Loucy (cell line): Measurements from ENCODE around the gene C7orf57.

Source experiments
- H2AFZ ChIP-seq: fragments of 200-600 bp; sonication (generic); 2 replicates; pipeline ENCODE4 v1.6.0; 2016; ENCODE audit warnings: antibody characterized with exemption, mild to moderate bottlenecking, low read length, moderate library complexity
- H3F3A ChIP-seq: fragments of 200-600 bp; 2 replicates; pipeline ENCODE4 v1.6.0; 2016; ENCODE audit warnings: antibody characterized with exemption, low read depth, mild to moderate bottlenecking
- H3K27me3 ChIP-seq: fragments of 200-600 bp; sonication (generic); 2 replicates; pipeline ENCODE4 v1.6.1; 2014; ENCODE audit warnings: low read length, mild to moderate bottlenecking; ENCODE audit not compliant: insufficient read depth, poor library complexity, severe bottlenecking
- H3K36me3 ChIP-seq: fragments of 200-600 bp; sonication (generic); 2 replicates; pipeline ENCODE4 v1.6.1; 2016; ENCODE audit warnings: low read length; ENCODE audit not compliant: insufficient read depth
- H3K4me1 ChIP-seq: fragments of 200-600 bp; sonication (generic); 2 replicates; pipeline ENCODE4 v1.5.1; 2014; ENCODE audit warnings: low read length, mild to moderate bottlenecking; ENCODE audit not compliant: insufficient read depth, poor library complexity, severe bottlenecking
- H3K4me2 ChIP-seq: fragments of 200-600 bp; sonication (generic); 2 replicates; pipeline ENCODE4 v1.6.0; 2014; ENCODE audit warnings: antibody characterized with exemption, low read length, low read depth, mild to moderate bottlenecking; ENCODE audit not compliant: poor library complexity, severe bottlenecking
- H3K4me3 ChIP-seq: fragments of 200-600 bp; sonication (generic); 2 replicates; pipeline ENCODE4 v1.5.1; 2014; ENCODE audit warnings: low read length, mild to moderate bottlenecking, mixed read lengths; ENCODE audit not compliant: poor library complexity, severe bottlenecking
- H3K79me2 ChIP-seq: fragments of 200-600 bp; sonication (generic); 2 replicates; pipeline ENCODE4 v1.6.1; 2014; ENCODE audit warnings: low read length; ENCODE audit not compliant: insufficient read depth
- H3K9ac ChIP-seq: fragments of 200-600 bp; sonication (generic); 2 replicates; pipeline ENCODE4 v1.6.0; 2014; ENCODE audit warnings: mild to moderate bottlenecking, low read depth, low read length, moderate library complexity; ENCODE audit not compliant: poor library complexity, severe bottlenecking
- H3K9me2 ChIP-seq: fragments of 200-600 bp; sonication (generic); replicated peaks from 2 replicates; pipeline ENCODE4 v1.6.1; 2016; ENCODE audit warnings: low read depth, low read length, mixed read lengths
- H3K9me3 ChIP-seq: fragments of 200-600 bp; sonication (generic); 2 replicates; pipeline ENCODE4 v1.6.1; 2014; ENCODE audit warnings: mild to moderate bottlenecking, antibody characterized with exemption, low read length, low read depth; ENCODE audit not compliant: insufficient read depth
- H4K20me1 ChIP-seq: fragments of 200-600 bp; sonication (generic); 2 replicates; pipeline ENCODE4 v1.6.0; 2014; ENCODE audit warnings: antibody characterized with exemption, low read length, mild to moderate bottlenecking; ENCODE audit not compliant: insufficient read depth, poor library complexity, severe bottlenecking
- CTCF ChIP-seq: fragments of 200-600 bp; sonication (generic); conservative IDR thresholded peaks from 2 replicates; pipeline ENCODE4 v1.5.1; 2014; ENCODE audit warnings: mild to moderate bottlenecking, antibody characterized with exemption, low read length
- EZH2phosphoT487 ChIP-seq: fragments of 200-600 bp; IDR thresholded peaks from 2 replicates; pipeline ENCODE4 v1.6.1; 2018; ENCODE audit warnings: antibody characterized with exemption, mild to moderate bottlenecking, moderate library complexity, borderline replicate concordance

The C7orf57 gene

GRCh38 chr7:47990592-47990991, 44.8 kb upstream of the C7orf57 start:
- no peaks in the 10 kb centered on the region for H3K79me2 ChIP-seq
- no peaks in the 10 kb centered on the region for H4K20me1 ChIP-seq
- no peak overlapping the region for H3K4me3 ChIP-seq
- no peaks in the 10 kb centered on the region for H3K36me3 ChIP-seq
- H3K4me2 ChIP-seq: no peak overlapping the region
- no peak overlapping the region for H3K9ac ChIP-seq
- H3K9me3 ChIP-seq: no peaks in the 10 kb centered on the region
- no peaks in the 10 kb centered on the region for H3K27me3 ChIP-seq
- TF ChIP-seq EZH2phosphoT487 (no peak), CTCF (no peak)
- H3F3A ChIP-seq: no peaks in the 10 kb centered on the region
- H2AFZ ChIP-seq: no peak overlapping the region
- no peaks in the 10 kb centered on the region for H3K9me2 ChIP-seq
- no peaks in the 10 kb centered on the region for H3K4me1 ChIP-seq

GRCh38 chr7:47991270-47991669, 44.1 kb upstream of the C7orf57 start:
- H3K27me3 ChIP-seq: no peaks in the 10 kb centered on the region
- H3K9ac ChIP-seq: no peak overlapping the region
- no peaks in the 10 kb centered on the region for H3K79me2 ChIP-seq
- no peaks in the 10 kb centered on the region for H4K20me1 ChIP-seq
- H3K9me3 ChIP-seq: no peaks in the 10 kb centered on the region
- H2AFZ ChIP-seq: no peak overlapping the region
- no peak overlapping the region for H3K4me2 ChIP-seq
- H3K36me3 ChIP-seq: no peaks in the 10 kb centered on the region
- TF ChIP-seq EZH2phosphoT487: no peak
- no peak for TF ChIP-seq CTCF
- H3K4me1 ChIP-seq: no peaks in the 10 kb centered on the region
- H3F3A ChIP-seq: no peaks in the 10 kb centered on the region
- no peak overlapping the region for H3K4me3 ChIP-seq
- H3K9me2 ChIP-seq: no peaks in the 10 kb centered on the region

GRCh38 chr7:47991741-47992311, 43.5 kb upstream of the C7orf57 start:
- Histone ChIP-seq H3K4me3 (no peak overlapping the region), H3F3A (no peaks in the 10 kb centered on the region), H3K9me2 (no peaks in the 10 kb centered on the region), H3K9me3 (no peaks in the 10 kb centered on the region), H3K36me3 (no peaks in the 10 kb centered on the region), H3K4me1 (no peaks in the 10 kb centered on the region), H2AFZ (no peak overlapping the region), H3K9ac (no peak overlapping the region), H3K27me3 (no peaks in the 10 kb centered on the region), H3K79me2 (no peaks in the 10 kb centered on the region), H3K4me2 (no peak overlapping the region), H4K20me1 (no peaks in the 10 kb centered on the region)
- TF ChIP-seq CTCF (no peak), EZH2phosphoT487 (no peak)
